ENCODE data around the gene SPAG8.

The SPAG8 gene

DNA sequence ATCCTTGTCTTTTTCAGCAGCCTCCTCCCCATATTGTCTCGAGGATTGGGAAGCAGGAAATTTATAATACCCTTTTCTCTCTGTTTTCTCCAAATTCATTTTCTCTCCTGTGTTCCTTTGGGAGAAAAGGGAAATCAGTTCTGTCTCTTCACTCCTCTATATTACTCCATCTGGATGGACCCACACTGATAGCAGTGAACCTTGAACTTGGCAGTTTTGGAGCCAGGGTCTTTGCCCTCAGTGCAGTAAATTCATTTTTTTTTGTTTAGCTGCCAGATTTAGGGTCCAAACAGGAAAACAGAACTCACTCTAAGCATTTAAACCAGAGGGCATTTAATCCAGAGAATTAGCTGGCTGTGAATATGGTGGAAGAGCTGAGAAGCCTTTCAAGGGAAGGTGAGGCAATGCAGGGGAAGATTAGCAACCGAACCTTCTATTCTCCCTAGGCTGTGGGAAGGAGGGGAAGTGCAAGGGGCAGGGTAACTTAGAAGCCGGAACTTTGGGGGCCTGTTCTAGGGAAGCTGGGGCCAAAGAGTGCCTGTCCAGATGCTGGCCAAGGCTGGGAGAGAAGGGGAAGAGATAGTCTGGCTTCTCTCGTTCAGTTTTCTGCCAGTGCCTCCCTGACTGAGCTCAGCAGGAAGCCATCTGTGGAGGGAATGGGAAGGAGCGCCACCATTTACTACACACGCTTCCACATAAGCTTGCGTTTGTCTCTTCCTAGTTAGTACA lies 37.0 kb downstream of the SPAG8 start:
- Histone ChIP-seq H3K27ac (peak overlapping the region; percentile 35), H3K9me3 (no peaks in the 10 kb centered on the region), H3K36me3 (no peaks in the 10 kb centered on the region), H3K4me1 (ENCODE audit: control insufficient read depth in 1 of 2, insufficient read depth in 1 of 2, low read depth in 1 of 2, low read length in 1 of 2) (peaks cover 18 to 20% of the 10 kb centered on the region in 2 experiments), H3K27me3 (no peaks in the 10 kb centered on the region), H3K4me3 (ENCODE audit: low read depth in 1 of 2, low read length in 1 of 2) (no peak overlapping the region)
- TF ChIP-seq, protein P1, sequence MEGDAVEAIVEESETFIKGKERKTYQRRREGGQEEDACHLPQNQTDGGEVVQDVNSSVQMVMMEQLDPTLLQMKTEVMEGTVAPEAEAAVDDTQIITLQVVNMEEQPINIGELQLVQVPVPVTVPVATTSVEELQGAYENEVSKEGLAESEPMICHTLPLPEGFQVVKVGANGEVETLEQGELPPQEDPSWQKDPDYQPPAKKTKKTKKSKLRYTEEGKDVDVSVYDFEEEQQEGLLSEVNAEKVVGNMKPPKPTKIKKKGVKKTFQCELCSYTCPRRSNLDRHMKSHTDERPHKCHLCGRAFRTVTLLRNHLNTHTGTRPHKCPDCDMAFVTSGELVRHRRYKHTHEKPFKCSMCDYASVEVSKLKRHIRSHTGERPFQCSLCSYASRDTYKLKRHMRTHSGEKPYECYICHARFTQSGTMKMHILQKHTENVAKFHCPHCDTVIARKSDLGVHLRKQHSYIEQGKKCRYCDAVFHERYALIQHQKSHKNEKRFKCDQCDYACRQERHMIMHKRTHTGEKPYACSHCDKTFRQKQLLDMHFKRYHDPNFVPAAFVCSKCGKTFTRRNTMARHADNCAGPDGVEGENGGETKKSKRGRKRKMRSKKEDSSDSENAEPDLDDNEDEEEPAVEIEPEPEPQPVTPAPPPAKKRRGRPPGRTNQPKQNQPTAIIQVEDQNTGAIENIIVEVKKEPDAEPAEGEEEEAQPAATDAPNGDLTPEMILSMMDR (IDR thresholded peaks at IDR 0.05) = no peak

DNA sequence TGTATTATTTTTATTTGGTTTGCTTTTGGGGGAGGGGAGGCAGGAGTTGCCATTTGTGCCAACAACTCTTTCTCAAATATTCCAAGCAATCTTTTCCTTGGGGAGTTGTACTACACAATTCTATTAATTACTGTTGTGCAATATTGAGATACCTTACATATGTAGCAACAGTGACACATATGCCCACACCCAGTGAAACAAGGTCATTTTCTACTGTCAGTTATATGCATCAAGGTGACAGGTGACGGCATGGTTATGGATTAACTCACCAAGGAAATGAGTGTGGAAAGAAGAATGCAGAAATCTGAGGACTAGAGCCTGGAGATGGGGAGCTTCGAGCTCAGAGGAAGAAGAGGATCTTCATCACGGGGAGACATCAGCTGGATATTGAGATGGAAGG lies 40.1 kb downstream of the SPAG8 start:
- peaks cover 18 to 20% of the 10 kb centered on the region in 2 experiments for H3K4me1 ChIP-seq (ENCODE audit: control insufficient read depth in 1 of 2, insufficient read depth in 1 of 2, low read depth in 1 of 2, low read length in 1 of 2)
- H3K9me3 ChIP-seq = no peaks in the 10 kb centered on the region
- no peak overlapping the region for H3K4me3 ChIP-seq (ENCODE audit: low read depth in 1 of 2, low read length in 1 of 2)
- H3K36me3 ChIP-seq = no peaks in the 10 kb centered on the region
- TF ChIP-seq, protein P1 (IDR thresholded peaks at IDR 0.05) = no peak
- no peak overlapping the region for H3K27ac ChIP-seq
- no peaks in the 10 kb centered on the region for H3K27me3 ChIP-seq

DNA sequence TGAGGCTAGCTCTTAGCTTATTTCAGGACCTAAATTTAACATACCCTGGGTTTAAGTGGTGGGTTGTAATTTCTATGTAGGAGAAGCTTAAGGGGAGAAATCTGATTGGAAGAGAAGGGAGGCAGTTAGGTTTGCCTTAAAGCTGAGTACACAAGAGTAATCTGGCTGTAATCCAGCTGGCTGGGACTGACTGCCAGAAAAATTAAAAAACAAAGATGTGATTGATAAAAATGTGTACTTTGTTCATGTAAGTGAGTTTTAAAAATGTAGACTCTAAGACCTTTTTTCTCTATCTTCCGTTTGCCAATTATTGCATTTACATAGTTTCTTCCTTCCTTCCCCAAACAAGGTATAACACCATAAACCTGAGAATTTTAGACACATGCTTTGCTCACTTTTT lies 40.5 kb downstream of the SPAG8 start:
- no peak overlapping the region for H3K4me3 ChIP-seq (ENCODE audit: low read depth in 1 of 2, low read length in 1 of 2)
- TF ChIP-seq, protein P1 (IDR thresholded peaks at IDR 0.05) = no peak
- H3K27ac ChIP-seq = no peak overlapping the region
- H3K4me1 ChIP-seq (ENCODE audit: control insufficient read depth in 1 of 2, insufficient read depth in 1 of 2, low read depth in 1 of 2, low read length in 1 of 2) = peaks cover 18 to 20% of the 10 kb centered on the region in 2 experiments
- no peaks in the 10 kb centered on the region for H3K9me3 ChIP-seq
- H3K27me3 ChIP-seq = no peaks in the 10 kb centered on the region
- H3K36me3 ChIP-seq = no peaks in the 10 kb centered on the region

DNA sequence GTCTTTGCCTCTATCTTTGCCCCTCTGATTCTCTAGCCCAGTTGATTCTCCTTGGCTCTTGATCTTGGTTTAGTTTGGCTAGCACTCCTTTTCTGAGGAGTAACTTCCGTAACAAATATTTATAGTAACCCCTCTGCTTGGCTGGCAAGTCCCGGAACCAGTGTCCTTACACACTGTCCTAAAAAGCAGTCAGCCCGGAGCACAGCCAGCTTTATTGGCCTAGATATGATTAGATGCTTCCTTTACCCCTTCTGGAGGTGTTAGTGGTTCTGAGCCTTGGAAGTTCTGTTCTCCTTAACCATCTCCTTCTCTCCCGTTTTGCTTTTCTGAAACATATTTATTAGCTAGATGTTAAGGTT lies 41.0 kb downstream of the SPAG8 start:
- H3K9me3 ChIP-seq = no peaks in the 10 kb centered on the region
- H3K27me3 ChIP-seq = no peaks in the 10 kb centered on the region
- TF ChIP-seq, protein P1 (IDR thresholded peaks at IDR 0.05) = no peak
- H3K27ac ChIP-seq = no peak overlapping the region
- no peak overlapping the region for H3K4me3 ChIP-seq (ENCODE audit: low read depth in 1 of 2, low read length in 1 of 2)
- peaks cover 17 to 20% of the 10 kb centered on the region in 2 experiments for H3K4me1 ChIP-seq (ENCODE audit: control insufficient read depth in 1 of 2, insufficient read depth in 1 of 2, low read depth in 1 of 2, low read length in 1 of 2)
- no peaks in the 10 kb centered on the region for H3K36me3 ChIP-seq

DNA sequence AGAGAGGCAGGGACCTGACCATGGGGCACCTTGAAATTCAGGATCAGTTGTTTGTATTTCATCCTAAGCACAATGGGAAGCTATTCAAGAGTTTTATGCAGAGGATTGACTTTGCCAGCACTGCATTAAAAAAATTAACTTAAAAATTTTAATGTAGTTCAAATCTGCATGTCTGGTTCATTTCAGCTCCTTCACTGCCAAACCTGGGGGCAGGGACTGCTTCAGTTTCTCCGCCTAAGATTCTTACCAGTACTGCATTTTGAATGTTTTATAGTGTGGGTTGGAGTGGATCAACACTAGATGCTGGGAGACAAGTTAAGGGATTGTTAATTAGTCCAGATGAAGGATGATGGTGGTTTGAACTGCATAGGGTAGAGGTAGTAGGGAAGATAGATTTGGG lies 42.3 kb downstream of the SPAG8 start:
- no peaks in the 10 kb centered on the region for H3K36me3 ChIP-seq
- H3K4me3 ChIP-seq (ENCODE audit: low read depth in 1 of 2, low read length in 1 of 2) = no peak overlapping the region
- H3K27me3 ChIP-seq = no peaks in the 10 kb centered on the region
- H3K4me1 ChIP-seq (ENCODE audit: control insufficient read depth in 1 of 2, insufficient read depth in 1 of 2, low read depth in 1 of 2, low read length in 1 of 2) = peaks cover 6 to 9% of the 10 kb centered on the region in 2 experiments
- H3K9me3 ChIP-seq = no peaks in the 10 kb centered on the region
- no peak overlapping the region for H3K27ac ChIP-seq
- TF ChIP-seq, protein P1 (IDR thresholded peaks at IDR 0.05) = no peak
